Mesothelial cell of epicardium (in vitro differentiated cells): Measurements from ENCODE around the gene B3GAT1. TPM values are rescaled to one million over a fixed set of nuclear protein-coding genes. Genes with fewer than 3 reads are reported as not detected.

Experiments used
- DNase-seq, 2 experiments: peaks; one replicate each; pipeline ENCODE4 v3.0.0; 2021; ENCODE audit warnings: low spot score in 2 of 2; ENCODE audit not compliant: unreplicated experiment in 2 of 2
- H3K27ac Mint-ChIP-seq: 2 replicates; pipeline ENCODE4 v1.8.0; 2021; ENCODE audit warnings: mixed read lengths
- H3K27me3 Mint-ChIP-seq: 2 replicates; pipeline ENCODE4 v1.8.0; 2021; ENCODE audit warnings: low read depth, mixed read lengths
- H3K36me3 Mint-ChIP-seq: 2 replicates; pipeline ENCODE4 v1.8.0; 2021; ENCODE audit warnings: mixed read lengths
- H3K4me1 Mint-ChIP-seq: 2 replicates; pipeline ENCODE4 v1.8.0; 2021; ENCODE audit warnings: mixed read lengths
- H3K4me3 Mint-ChIP-seq: 2 replicates; pipeline ENCODE4 v1.8.0; 2021; ENCODE audit warnings: mild to moderate bottlenecking, moderate library complexity, mixed read lengths
- H3K9me3 Mint-ChIP-seq: 2 replicates; pipeline ENCODE4 v1.8.0; 2021; ENCODE audit warnings: mixed read lengths
- total RNA-seq: library from RNA; stranded (reverse); gene quantifications from 3 replicates; pipeline ENCODE4 v1.2.1, GENCODE V29; 2021
- TF ChIP-seq, protein P1 (sequence below): fragments of 200-600 bp; sonication (generic); IDR thresholded peaks from one replicate; pipeline ENCODE4 v1.5.0; 2021; ENCODE audit warnings: antibody characterized with exemption; ENCODE audit not compliant: unreplicated experiment

B3GAT1 gene
- total RNA-seq, 1 donor from 2014 or later = 1.5 TPM

DNA sequence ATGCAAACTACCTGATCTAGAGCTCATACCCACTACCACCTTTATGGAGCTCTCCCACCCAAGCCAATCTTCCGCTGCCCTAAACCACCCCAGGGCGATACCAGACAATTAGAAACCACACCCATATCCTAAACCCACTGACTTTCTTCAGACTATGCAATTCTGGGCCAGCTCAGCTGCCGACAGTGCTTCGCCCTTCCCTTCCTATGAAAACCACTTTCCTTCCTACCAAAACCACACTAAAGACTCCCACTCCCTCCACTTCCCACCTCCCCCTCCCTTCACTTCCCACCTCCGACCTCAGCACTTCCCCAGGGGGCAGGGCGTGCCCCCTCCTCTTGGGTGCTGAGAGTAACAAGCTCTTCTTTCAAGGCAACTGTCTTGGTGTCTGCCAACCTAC, 25.1 kb downstream of the B3GAT1 start:
- H3K9me3 Mint-ChIP-seq = no peaks in the 10 kb centered on the region
- H3K27ac Mint-ChIP-seq = no peak overlapping the region
- DNase-seq = no peak
- no peak overlapping the region for H3K4me3 Mint-ChIP-seq
- peaks cover 3% of the 10 kb centered on the region for H3K4me1 Mint-ChIP-seq
- no peaks in the 10 kb centered on the region for H3K36me3 Mint-ChIP-seq
- peaks cover 10% of the 10 kb centered on the region for H3K27me3 Mint-ChIP-seq
- TF ChIP-seq, protein P1, sequence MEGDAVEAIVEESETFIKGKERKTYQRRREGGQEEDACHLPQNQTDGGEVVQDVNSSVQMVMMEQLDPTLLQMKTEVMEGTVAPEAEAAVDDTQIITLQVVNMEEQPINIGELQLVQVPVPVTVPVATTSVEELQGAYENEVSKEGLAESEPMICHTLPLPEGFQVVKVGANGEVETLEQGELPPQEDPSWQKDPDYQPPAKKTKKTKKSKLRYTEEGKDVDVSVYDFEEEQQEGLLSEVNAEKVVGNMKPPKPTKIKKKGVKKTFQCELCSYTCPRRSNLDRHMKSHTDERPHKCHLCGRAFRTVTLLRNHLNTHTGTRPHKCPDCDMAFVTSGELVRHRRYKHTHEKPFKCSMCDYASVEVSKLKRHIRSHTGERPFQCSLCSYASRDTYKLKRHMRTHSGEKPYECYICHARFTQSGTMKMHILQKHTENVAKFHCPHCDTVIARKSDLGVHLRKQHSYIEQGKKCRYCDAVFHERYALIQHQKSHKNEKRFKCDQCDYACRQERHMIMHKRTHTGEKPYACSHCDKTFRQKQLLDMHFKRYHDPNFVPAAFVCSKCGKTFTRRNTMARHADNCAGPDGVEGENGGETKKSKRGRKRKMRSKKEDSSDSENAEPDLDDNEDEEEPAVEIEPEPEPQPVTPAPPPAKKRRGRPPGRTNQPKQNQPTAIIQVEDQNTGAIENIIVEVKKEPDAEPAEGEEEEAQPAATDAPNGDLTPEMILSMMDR = no peak

DNA sequence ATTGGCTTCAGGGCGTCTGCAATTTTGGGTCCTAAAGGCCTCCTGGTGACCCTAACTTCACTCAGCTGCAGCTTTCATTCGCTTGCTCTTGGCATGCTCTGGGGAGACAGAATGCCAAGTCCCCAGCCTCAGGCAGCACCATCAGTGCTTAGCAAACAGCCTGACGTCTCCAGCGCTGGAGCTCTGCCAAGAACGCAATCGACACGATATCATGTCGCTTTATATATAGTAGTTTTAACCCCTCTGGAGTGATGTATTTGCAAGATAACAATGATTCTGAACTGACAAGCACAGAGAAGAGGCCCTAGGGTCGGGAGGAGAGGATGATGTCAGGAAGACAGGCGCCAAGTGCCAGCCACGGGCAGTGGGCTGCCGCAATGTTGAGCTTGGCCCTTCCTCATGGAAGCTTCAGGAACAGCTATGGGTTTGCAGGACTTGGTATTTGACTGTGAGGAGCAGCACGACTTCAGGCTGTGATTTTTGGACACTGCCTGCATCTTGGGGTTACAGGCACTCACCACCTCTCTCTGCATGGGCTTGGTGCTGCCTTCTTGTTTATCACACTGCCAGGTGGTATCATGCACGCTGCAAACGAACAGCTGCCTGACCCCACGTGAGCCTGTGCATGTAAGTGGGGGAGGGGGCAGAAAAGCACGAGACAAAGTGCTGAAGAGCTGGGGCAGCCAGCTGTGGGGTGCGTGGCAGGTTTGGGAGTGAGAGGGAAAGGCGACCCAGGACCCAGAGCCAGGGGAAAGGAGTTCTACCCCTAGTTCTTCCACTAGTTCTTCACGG, 26.1 kb downstream of the B3GAT1 start:
- H3K4me1 Mint-ChIP-seq = peaks cover 3% of the 10 kb centered on the region
- H3K9me3 Mint-ChIP-seq = no peaks in the 10 kb centered on the region
- no peaks in the 10 kb centered on the region for H3K36me3 Mint-ChIP-seq
- no peak overlapping the region for H3K4me3 Mint-ChIP-seq
- no peak for DNase-seq
- TF ChIP-seq, protein P1 = no peak
- no peak overlapping the region for H3K27ac Mint-ChIP-seq
- peaks cover 10% of the 10 kb centered on the region for H3K27me3 Mint-ChIP-seq

DNA sequence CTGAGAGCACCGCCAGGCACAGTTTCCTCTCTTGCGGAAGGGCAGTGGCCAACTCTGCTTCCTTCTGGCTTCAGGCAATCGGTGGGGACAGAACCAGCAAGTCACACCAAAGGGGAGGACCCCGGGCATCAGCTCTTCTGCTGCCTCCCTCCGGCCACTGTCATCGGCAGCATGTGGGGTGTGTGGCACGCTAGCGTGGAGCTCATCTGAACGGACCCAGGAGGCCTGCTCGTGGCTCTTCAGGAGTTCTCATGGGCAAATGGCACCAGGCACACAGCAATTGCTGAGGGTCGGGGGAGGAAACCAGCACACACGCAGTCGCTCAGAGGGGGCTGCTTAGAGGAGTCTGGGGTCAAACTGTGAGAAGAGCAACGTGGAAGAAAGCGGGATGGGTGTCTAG, 26.9 kb downstream of the B3GAT1 start:
- DNase-seq = no peak
- H3K9me3 Mint-ChIP-seq = no peaks in the 10 kb centered on the region
- TF ChIP-seq, protein P1 = no peak
- H3K4me3 Mint-ChIP-seq = no peak overlapping the region
- H3K4me1 Mint-ChIP-seq = peaks cover 3% of the 10 kb centered on the region
- no peaks in the 10 kb centered on the region for H3K36me3 Mint-ChIP-seq
- H3K27me3 Mint-ChIP-seq = peaks cover 9% of the 10 kb centered on the region
- H3K27ac Mint-ChIP-seq = no peak overlapping the region

DNA sequence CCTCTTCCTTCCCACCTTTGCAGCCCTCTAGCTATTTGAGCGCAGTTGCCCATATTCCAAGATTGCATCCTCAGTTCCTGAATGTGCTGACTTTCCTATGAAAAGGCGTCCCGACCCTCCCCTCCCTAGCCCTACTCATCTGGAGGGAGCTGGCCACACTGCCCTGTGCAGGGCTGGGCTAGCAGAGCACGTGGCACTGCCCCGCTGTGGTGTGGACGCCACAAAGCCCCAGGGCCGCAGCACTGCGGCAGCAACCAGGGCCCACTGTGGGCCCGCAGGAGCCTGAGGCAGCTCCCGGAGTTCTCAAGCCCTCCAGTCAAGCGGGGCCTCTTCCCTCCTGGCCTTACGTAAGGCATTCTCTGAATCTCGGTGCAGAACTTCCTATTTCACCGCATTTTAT, 27.6 kb downstream of the B3GAT1 start:
- H3K4me1 Mint-ChIP-seq = peaks cover 3% of the 10 kb centered on the region
- TF ChIP-seq, protein P1 = no peak
- H3K9me3 Mint-ChIP-seq = no peaks in the 10 kb centered on the region
- no peak overlapping the region for H3K4me3 Mint-ChIP-seq
- peaks cover 3% of the 10 kb centered on the region for H3K27me3 Mint-ChIP-seq
- no peak for DNase-seq
- H3K36me3 Mint-ChIP-seq = no peaks in the 10 kb centered on the region
- H3K27ac Mint-ChIP-seq = no peak overlapping the region

DNA sequence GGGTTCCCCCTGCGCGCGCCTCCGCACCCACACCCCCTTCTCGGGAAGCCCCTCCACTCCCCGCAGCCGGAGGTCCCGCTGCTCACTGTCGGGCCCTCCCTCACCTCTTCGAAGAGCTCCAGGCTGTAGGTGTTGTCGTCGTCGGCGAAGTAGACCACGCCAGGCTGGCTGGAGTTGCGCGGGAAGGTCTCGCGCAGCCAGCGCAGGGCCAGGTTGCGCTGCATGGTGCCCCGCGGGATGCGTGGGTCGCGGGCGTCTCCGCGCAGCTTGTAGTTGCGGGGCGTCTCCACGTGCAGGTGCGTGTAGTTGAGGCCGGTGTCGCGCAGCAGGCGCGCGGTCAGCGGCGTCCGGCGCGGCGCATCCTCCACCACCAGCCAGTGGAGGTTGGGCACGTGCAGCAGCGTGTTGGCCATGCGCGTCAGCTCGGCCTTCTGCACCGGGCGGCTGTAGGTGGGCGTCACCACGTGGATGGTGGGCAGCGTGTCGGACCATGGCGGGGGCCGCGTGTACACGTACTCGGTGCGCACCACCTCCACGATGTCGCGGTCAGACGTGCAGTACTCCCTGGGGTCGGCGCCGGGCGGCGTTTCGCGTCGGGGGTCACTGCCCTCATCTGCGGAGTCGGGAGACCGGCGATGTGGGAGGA, 28.3 kb downstream of the B3GAT1 start:
- peaks cover 3% of the 10 kb centered on the region for H3K4me1 Mint-ChIP-seq
- peaks cover 3% of the 10 kb centered on the region for H3K27me3 Mint-ChIP-seq
- H3K4me3 Mint-ChIP-seq = no peak overlapping the region
- H3K36me3 Mint-ChIP-seq = no peaks in the 10 kb centered on the region
- no peak for DNase-seq
- H3K9me3 Mint-ChIP-seq = no peaks in the 10 kb centered on the region
- TF ChIP-seq, protein P1 = no peak
- H3K27ac Mint-ChIP-seq = no peak overlapping the region
